Keratinocyte (primary cell): Measurements from ENCODE around the gene PACS2. TPM values are rescaled to one million over a fixed set of nuclear protein-coding genes. Genes with fewer than 3 reads are reported as not detected.
"Not testable (repeated sequence)": the region's sequence is repeated elsewhere in the genome, so short reads cannot be mapped to it uniquely, and the experiment has no call there.

Experiments used
- DNase-seq: peaks from one replicate; pipeline ENCODE4 v3.0.0-alpha.2; 2011; ENCODE audit warnings: low read depth, missing footprints, low spot score
- FAIRE-seq: peaks from 2 replicates; lab custom pipeline; 2011; peaks lifted over from hg19 to GRCh38; lab: Jason Lieb, UNC
- H2AFZ ChIP-seq: 2 replicates; pipeline ENCODE4 v1.6.0; 2012; ENCODE audit warnings: low read length, control low read depth, inconsistent platforms; ENCODE audit not compliant: control insufficient read depth
- H3K27ac ChIP-seq: 2 replicates; pipeline ENCODE4 v1.5.1; 2011; ENCODE audit warnings: low read length; ENCODE audit not compliant: control insufficient read depth, insufficient read depth
- H3K27me3 ChIP-seq: 3 replicates; pipeline ENCODE4 v1.6.0; 2011; ENCODE audit warnings: low read length; ENCODE audit not compliant: control insufficient read depth, insufficient read depth; ENCODE audit errors: extremely low read depth
- H3K36me3 ChIP-seq, 2 experiments: 2 replicates in 1 of 2; 3 replicates in 1 of 2; pipeline ENCODE4 v1.5.1; 2011; ENCODE audit warnings: low read length in 2 of 2, mild to moderate bottlenecking in 1 of 2; ENCODE audit not compliant: control insufficient read depth in 2 of 2, insufficient read depth in 2 of 2; ENCODE audit errors: extremely low read depth in 1 of 2
- H3K4me1 ChIP-seq: 3 replicates; pipeline ENCODE4 v1.5.1; 2011; ENCODE audit warnings: low read length; ENCODE audit not compliant: control insufficient read depth, insufficient read depth; ENCODE audit errors: extremely low read depth
- H3K4me2 ChIP-seq: 3 replicates; pipeline ENCODE4 v1.6.0; 2011; ENCODE audit warnings: low read depth, low read length; ENCODE audit not compliant: control insufficient read depth, insufficient read depth; ENCODE audit errors: extremely low read depth
- H3K4me3 ChIP-seq, 3 experiments: fragments of 200-600 bp in 1 of 3; sonication (generic) in 1 of 3; 2 replicates in 2 of 3; 3 replicates in 1 of 3; pipeline ENCODE4 v1.5.1; 2011 to 2016; ENCODE audit warnings: low read length in 3 of 3, mild to moderate bottlenecking in 3 of 3, control low read depth in 2 of 3, inconsistent platforms in 1 of 3, low read depth in 1 of 3, mixed read lengths in 1 of 3, mixed run types in 1 of 3, moderate library complexity in 1 of 3; ENCODE audit not compliant: control insufficient read depth in 2 of 3, insufficient read depth in 2 of 3; ENCODE audit errors: extremely low read depth in 1 of 3
- H3K79me2 ChIP-seq: 2 replicates; pipeline ENCODE4 v1.6.0; 2012; ENCODE audit warnings: low read length; ENCODE audit not compliant: control insufficient read depth, insufficient read depth
- H3K9ac ChIP-seq: 3 replicates; pipeline ENCODE4 v1.6.0; 2011; ENCODE audit warnings: low read length; ENCODE audit not compliant: control insufficient read depth, insufficient read depth; ENCODE audit errors: extremely low read depth
- H3K9me1 ChIP-seq: 3 replicates; pipeline ENCODE4 v1.6.0; 2011; ENCODE audit warnings: low read length; ENCODE audit not compliant: control insufficient read depth, insufficient read depth; ENCODE audit errors: extremely low read depth
- H3K9me3 ChIP-seq: 2 replicates; pipeline ENCODE4 v1.5.1; 2012; ENCODE audit warnings: low read depth, low read length; ENCODE audit not compliant: control insufficient read depth
- H4K20me1 ChIP-seq: 3 replicates; pipeline ENCODE4 v1.6.0; 2011; ENCODE audit warnings: low read length; ENCODE audit not compliant: control insufficient read depth, insufficient read depth; ENCODE audit errors: extremely low read depth
- CTCF ChIP-seq, 3 experiments: IDR thresholded peaks in 1 of 3; conservative IDR thresholded peaks in 1 of 3; optimal IDR thresholded peaks in 1 of 3; 2 replicates in 2 of 3; 3 replicates in 1 of 3; pipeline versions ENCODE3 to v1.5.1; 2011; ENCODE audit warnings: low read length in 3 of 3, mild to moderate bottlenecking in 3 of 3, moderate library complexity in 2 of 3, control low read depth in 1 of 3, inconsistent platforms in 1 of 3; ENCODE audit not compliant: insufficient read depth in 2 of 3; ENCODE audit errors: extremely low read depth in 1 of 3
- EZH2 ChIP-seq: IDR thresholded peaks from one replicate; pipeline ENCODE4 v1.6.1; 2012; ENCODE audit warnings: inconsistent platforms, mild to moderate bottlenecking, low read length, moderate library complexity
- dilution Hi-C: fragments of 300-500 bp; cut with MboI; formaldehyde crosslinking; loops from one replicate; pipeline ENCODE4 v1.7.0; 2020; ENCODE audit warnings: low sequenced_read_pairs; ENCODE audit not compliant: extremely low pct_ligation_motif_present
- polyA plus RNA-seq, 5 experiments: library from polyadenylated mRNA; depleted of rRNA in 3 of 5; stranded (reverse) in 3 of 5; stranded (forward) in 1 of 5; unstranded in 1 of 5; fragments of >200 nt; gene quantifications; 1 replicate in 1 of 5; 2 replicates in 3 of 5; 3 replicates in 1 of 5; pipeline versions ENCODE4 v1.2.1 to v1.2.3, GENCODE V29; 2011 to 2012; ENCODE audit warnings: missing spikeins in 2 of 5, low read depth in 1 of 5, low replicate concordance in 1 of 5

Gene PACS2
- polyA plus RNA-seq, 1 donor (not counting 4 experiments of a cell fraction or from before 2014, with no cell fraction given), result 11.8 TPM

DNA sequence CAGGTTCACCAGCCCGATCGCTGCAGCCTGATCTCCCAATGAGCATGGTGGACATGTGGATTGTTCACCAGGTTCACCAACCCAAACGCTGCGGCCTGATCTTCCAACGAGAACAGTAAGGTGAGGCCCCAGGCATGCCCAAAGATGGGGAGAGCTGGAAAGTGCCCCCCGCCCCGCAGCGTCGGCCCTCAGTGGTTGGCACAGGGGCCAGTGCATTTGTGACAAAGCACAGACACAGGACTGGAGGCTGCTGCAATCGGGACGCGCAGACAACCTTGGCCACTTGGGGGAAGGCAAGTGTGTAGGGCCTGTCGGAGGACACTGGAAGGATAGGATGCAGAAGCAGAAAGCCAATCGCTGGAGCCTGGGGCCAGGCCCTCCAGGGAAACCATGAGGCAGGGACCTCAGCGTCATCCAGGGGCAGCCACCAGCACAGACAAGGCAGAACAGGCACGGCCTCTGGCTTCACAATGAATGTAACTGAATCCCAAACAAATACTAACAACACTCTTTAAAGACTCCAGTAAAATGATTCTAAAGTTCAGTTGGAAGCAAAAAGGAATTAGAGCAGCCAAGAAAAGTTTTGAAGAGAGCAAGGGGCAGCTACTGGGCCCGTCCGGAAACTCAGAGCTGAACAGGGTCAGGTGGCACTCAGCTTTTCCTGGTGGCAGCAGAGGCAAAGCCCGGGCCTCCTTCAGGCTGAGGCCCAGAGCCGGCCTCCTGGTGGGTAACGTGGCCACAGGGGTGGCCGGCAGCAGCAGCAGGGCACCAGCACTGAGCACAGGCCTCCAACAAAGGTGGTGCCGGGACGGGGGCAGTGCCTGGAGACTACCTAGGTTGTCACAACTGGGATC is 27.1 kb upstream of the PACS2 start:
- Histone ChIP-seq H3K36me3 (peaks cover 0 to 6% of the 10 kb centered on the region in 2 experiments), H3K9ac (no peak overlapping the region), H2AFZ (no peak overlapping the region), H3K4me2 (no peak overlapping the region), H3K4me3 (no peak overlapping the region), H3K9me1 (no peaks in the 10 kb centered on the region), H3K27ac (no peak overlapping the region), H3K27me3 (no peaks in the 10 kb centered on the region), H3K4me1 (no peaks in the 10 kb centered on the region), H4K20me1 (no peaks in the 10 kb centered on the region), H3K79me2 (peaks cover 34% of the 10 kb centered on the region), H3K9me3 (no peaks in the 10 kb centered on the region)
- dilution Hi-C loops, result no loop called here
- FAIRE-seq (no peak), DNase-seq (no peak)
- TF ChIP-seq CTCF (optimal IDR thresholded peaks at IDR 0.05 in 1 of 3, IDR thresholded peaks at IDR 0.05 in 1 of 3, conservative IDR thresholded peaks at IDR 0.05 in 1 of 3; ENCODE audit: extremely low read depth in 1 of 3, insufficient read depth in 2 of 3, low read length in 3 of 3) (no peak), EZH2 (no peak)

DNA sequence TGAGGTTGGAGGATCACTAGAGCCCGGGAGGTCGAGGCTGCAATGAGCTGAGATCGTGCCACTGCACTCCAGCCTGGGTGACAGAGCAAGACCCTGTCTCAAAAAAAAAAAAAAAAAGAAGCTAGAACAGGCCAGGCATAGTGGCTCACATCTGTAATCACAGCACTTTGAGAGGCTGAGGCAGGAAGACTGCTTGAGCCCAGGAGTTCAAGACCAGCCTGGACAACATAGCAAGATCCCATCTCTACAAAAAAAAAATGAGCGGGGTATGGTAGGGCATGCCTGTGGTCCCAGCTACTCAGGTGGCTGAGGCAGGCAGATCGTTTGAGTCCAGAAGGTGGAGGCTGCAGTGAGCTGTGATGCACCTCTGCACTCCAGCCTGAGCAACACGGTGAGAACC is 25.6 kb upstream of the PACS2 start:
- H3K27ac ChIP-seq, H3K4me1 ChIP-seq, H3K27me3 ChIP-seq, H3K9ac ChIP-seq, H4K20me1 ChIP-seq, H3K4me2 ChIP-seq, H3K4me3 ChIP-seq, H3K36me3 ChIP-seq, dilution Hi-C loops, H3K9me1 ChIP-seq, H2AFZ ChIP-seq, H3K9me3 ChIP-seq, FAIRE-seq, DNase-seq: not testable (repeated sequence)
- H3K79me2 ChIP-seq, result peaks cover 41% of the 10 kb centered on the region
